GM21367 (cell line): ENCODE results near the gene C1QTNF6.

Experiments used
- ATAC-seq: cut with Tn5 transposase; IDR thresholded peaks from one replicate; pipeline ENCODE4 v1.9.1; 2021; ENCODE audit not compliant: unreplicated experiment

The C1QTNF6 gene

GRCh38 chr22:37146507-37147180, 41.4 kb downstream of the C1QTNF6 start:
- no peak for ATAC-seq

DNA sequence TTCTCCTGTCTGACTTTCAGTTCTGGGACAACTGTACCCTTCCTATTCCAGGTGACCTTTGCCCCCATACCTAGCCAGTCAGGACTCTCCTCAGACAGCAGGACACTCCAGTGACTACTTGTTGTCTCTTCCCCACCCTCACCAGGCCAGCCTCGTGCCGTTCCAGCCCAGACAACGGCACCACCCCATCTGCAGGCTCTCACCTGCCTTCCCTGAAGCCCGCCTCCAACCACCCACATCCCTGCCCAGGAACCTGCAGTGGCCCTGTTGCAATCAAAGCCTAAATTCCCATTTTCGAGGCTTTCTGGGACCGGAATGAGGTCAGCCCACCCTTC, 42.0 kb downstream of the C1QTNF6 start:
- ATAC-seq, result no peak

- no peak for ATAC-seq
Measured at GRCh38 chr22:37145180-37146050, 42.6 kb downstream of the C1QTNF6 start.

GRCh38 chr22:37144180-37144554, 43.9 kb downstream of the C1QTNF6 start:
- no peak for ATAC-seq

GRCh38 chr22:37141971-37142370, 46.1 kb downstream of the C1QTNF6 start:
- no peak for ATAC-seq

DNA sequence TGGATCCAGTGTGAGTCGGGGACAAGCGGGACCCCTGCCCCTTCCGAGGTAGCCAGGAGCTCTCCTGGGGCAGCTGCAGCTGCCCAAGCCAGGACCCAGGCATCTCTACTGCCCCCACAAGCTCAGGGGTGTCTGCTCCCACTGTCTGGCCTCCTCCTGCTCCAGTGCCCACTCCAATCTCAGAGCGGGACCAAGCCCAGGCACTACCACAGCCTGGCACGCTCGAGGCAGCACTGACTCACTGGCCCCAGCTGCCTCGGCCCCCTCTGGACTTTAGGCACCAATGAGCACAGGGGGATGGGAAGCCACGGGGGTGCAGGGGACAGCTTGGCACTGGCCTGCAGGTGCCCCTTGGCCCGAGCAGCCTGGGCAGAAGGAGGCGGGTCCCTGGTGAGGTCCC, 46.6 kb downstream of the C1QTNF6 start:
- no peak for ATAC-seq

- ATAC-seq, result no peak
Measured at GRCh38 chr22:37140686-37141323, 47.2 kb downstream of the C1QTNF6 start.

- no peak for ATAC-seq
Measured at GRCh38 chr22:37139762-37140161, 48.3 kb downstream of the C1QTNF6 start.

- ATAC-seq, result no peak
Measured at GRCh38 chr22:37138849-37139561, 49.0 kb downstream of the C1QTNF6 start.

- no peak for ATAC-seq
Measured at GRCh38 chr22:37137903-37138665, 50.0 kb downstream of the C1QTNF6 start.

GRCh38 chr22:37137131-37137530, 50.9 kb downstream of the C1QTNF6 start:
- no peak for ATAC-seq

GRCh38 chr22:37135023-37135422, 53.0 kb downstream of the C1QTNF6 start:
- ATAC-seq, result no peak

GRCh38 chr22:37133304-37134018, 54.6 kb downstream of the C1QTNF6 start:
- ATAC-seq, result no peak

DNA sequence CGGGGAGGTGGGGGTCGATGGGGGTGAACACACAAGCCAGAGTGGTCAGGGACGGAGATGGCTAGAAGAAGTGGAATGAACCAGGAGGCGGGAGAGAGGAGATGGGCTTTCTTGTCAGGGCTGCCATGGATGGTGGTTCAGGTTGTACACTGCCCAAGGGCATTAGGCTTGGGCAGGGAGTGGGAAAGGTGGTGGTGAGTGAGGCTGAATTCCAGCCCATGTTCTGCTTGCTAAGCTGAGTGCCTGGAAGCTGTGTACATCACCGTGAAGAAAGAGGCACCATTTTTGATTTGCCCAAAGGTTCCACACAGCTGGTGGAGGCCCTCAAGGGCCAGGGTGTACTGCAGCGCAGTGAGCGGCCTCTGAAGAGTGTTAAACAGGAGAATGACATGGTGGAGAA, 55.3 kb downstream of the C1QTNF6 start:
- no peak for ATAC-seq
